HepG2 (cell line): ENCODE measurements around the gene CCNDBP1. TPM values are rescaled to one million over a fixed set of nuclear protein-coding genes. Genes with fewer than 3 reads are reported as not detected.
A peak's percentile ranks its signal among the peaks of the same experiment; 100 is the strongest.

Source experiments
- MIXL1 ChIP-seq: IDR thresholded peaks from 2 replicates; pipeline ENCODE4 v1.6.1; 2016
- SMAD9 ChIP-seq: sonication (generic); formaldehyde crosslinking; IDR thresholded peaks from 2 replicates; pipeline ENCODE4 v1.5.1; 2020; ENCODE audit warnings: mild to moderate bottlenecking, missing genetic modification reagents
- SOX6 ChIP-seq, 2 experiments: fragments of 450-650 bp in 1 of 2; sonication (generic) in 1 of 2; formaldehyde crosslinking in 1 of 2; IDR thresholded peaks; 2 replicates each; pipeline versions ENCODE4 v1.4.0 to v1.6.1; 2017 to 2020; ENCODE audit warnings: antibody characterized with exemption in 1 of 2, mild to moderate bottlenecking in 1 of 2, missing genetic modification reagents in 1 of 2
- YEATS2 ChIP-seq: sonication (generic); formaldehyde crosslinking; IDR thresholded peaks from 2 replicates; pipeline ENCODE4 v1.4.0; 2020; ENCODE audit warnings: missing genetic modification reagents, borderline replicate concordance
- ZFP37 ChIP-seq: sonication (generic); formaldehyde crosslinking; IDR thresholded peaks from 2 replicates; pipeline ENCODE4 v1.4.0; 2020; ENCODE audit warnings: missing genetic modification reagents, borderline replicate concordance
- ZNF331 ChIP-seq: sonication (generic); formaldehyde crosslinking; IDR thresholded peaks from 2 replicates; pipeline ENCODE4 v1.4.0; 2020; ENCODE audit warnings: missing genetic modification reagents
- polyA plus RNA-seq, 8 experiments: library from polyadenylated mRNA; depleted of rRNA in 3 of 8; stranded (reverse) in 7 of 8; unstranded in 1 of 8; fragments of >200 nt; fragmentation: Illumina TruSeq in 4 of 8; extraction: Trizol in 4 of 8; gene quantifications; 2 replicates each; pipeline versions ENCODE4 v1.2.1 to v1.2.3, GENCODE V29; 2011 to 2016; ENCODE audit warnings: low read depth in 4 of 8, missing spikeins in 1 of 8, mixed read lengths in 1 of 8; ENCODE audit not compliant: insufficient read depth in 1 of 8
- total RNA-seq, 5 experiments: library from RNA; depleted of rRNA; stranded (reverse); fragments of >200 nt; fragmentation: Illumina TruSeq; extraction: Trizol; gene quantifications; 2 replicates each; pipeline ENCODE4 v1.2.3, GENCODE V29; 2016; ENCODE audit warnings: low read depth in 1 of 5
- TF ChIP-seq, protein P1 (sequence below): sonication (generic); formaldehyde crosslinking; IDR thresholded peaks from 2 replicates; pipeline ENCODE4 v1.4.0; 2020; ENCODE audit warnings: low read depth, missing genetic modification reagents
- TF ChIP-seq, protein P2 (sequence below): sonication (generic); formaldehyde crosslinking; IDR thresholded peaks from 2 replicates; pipeline ENCODE4 v1.5.0; 2020; ENCODE audit warnings: mild to moderate bottlenecking, missing genetic modification reagents
- TF ChIP-seq, protein P3 (sequence below): sonication (generic); formaldehyde crosslinking; IDR thresholded peaks from 2 replicates; pipeline ENCODE4 v1.5.1; 2020; ENCODE audit warnings: mild to moderate bottlenecking, missing genetic modification reagents, borderline replicate concordance
- TF ChIP-seq, protein P4 (sequence below): sonication (generic); formaldehyde crosslinking; IDR thresholded peaks from 2 replicates; pipeline ENCODE4 v1.5.1; 2020; ENCODE audit warnings: missing genetic modification reagents, mild to moderate bottlenecking, borderline replicate concordance
- TF ChIP-seq, protein P5 (sequence below): sonication (generic); formaldehyde crosslinking; IDR thresholded peaks from 2 replicates; pipeline ENCODE4 v1.5.0; 2020; ENCODE audit warnings: missing genetic modification reagents
- TF ChIP-seq, protein P6 (sequence below), 2 experiments: sonication (generic) in 1 of 2; formaldehyde crosslinking in 1 of 2; IDR thresholded peaks; 2 replicates each; pipeline versions ENCODE4 v1.5.1 to v1.6.1; 2011 to 2020; ENCODE audit warnings: borderline replicate concordance in 1 of 2, low read depth in 1 of 2, low read length in 1 of 2, mild to moderate bottlenecking in 1 of 2, missing genetic modification reagents in 1 of 2, moderate library complexity in 1 of 2

The CCNDBP1 gene
- total and polyA plus RNA-seq, 2 of the 13 experiments (the other 11 are each of a cell fraction or from before 2014, with no cell fraction given): 24.8 to 42.3 TPM

DNA sequence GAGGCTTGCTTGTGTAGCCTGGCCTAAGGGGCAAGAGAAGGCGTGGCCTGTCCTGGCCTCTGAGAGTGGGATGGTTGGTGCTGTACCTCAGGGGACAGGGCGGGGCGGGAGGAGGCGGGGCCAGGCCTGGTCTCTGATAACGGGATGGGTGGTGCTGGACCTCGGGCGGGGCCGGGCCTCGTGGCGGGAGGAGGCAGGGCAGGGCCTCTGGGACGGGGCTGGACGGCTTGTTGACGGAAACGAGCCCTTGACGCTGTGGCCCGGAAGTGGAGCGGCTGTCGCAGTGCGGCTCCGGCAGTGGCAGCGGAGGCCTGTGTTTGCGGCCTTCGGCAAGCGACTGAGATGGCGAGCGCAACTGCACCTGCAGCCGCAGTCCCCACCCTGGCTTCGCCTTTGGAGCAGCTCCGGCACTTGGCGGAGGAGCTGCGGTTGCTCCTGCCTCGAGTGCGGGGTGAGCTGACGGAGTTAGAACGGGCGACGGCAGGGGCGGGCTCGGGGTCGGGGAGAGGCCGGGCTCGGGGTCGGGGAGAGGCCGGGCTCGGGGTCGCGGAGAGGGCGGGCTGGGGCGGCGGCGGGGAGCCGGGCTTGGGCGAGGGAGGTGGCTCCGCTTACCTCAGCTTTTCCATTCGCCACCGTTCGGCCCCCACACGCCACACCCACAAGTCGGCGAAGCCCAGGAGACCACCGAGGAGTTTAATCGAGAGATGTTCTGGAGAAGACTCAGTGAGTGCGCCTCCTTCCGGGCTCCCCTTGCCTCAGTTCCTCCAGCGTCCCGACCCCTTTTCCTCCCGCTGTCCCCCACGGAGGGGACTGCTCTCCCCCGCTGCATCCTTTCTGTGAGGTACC lies at the start of gene CCNDBP1 (continued):
- TF ChIP-seq, protein P1, sequence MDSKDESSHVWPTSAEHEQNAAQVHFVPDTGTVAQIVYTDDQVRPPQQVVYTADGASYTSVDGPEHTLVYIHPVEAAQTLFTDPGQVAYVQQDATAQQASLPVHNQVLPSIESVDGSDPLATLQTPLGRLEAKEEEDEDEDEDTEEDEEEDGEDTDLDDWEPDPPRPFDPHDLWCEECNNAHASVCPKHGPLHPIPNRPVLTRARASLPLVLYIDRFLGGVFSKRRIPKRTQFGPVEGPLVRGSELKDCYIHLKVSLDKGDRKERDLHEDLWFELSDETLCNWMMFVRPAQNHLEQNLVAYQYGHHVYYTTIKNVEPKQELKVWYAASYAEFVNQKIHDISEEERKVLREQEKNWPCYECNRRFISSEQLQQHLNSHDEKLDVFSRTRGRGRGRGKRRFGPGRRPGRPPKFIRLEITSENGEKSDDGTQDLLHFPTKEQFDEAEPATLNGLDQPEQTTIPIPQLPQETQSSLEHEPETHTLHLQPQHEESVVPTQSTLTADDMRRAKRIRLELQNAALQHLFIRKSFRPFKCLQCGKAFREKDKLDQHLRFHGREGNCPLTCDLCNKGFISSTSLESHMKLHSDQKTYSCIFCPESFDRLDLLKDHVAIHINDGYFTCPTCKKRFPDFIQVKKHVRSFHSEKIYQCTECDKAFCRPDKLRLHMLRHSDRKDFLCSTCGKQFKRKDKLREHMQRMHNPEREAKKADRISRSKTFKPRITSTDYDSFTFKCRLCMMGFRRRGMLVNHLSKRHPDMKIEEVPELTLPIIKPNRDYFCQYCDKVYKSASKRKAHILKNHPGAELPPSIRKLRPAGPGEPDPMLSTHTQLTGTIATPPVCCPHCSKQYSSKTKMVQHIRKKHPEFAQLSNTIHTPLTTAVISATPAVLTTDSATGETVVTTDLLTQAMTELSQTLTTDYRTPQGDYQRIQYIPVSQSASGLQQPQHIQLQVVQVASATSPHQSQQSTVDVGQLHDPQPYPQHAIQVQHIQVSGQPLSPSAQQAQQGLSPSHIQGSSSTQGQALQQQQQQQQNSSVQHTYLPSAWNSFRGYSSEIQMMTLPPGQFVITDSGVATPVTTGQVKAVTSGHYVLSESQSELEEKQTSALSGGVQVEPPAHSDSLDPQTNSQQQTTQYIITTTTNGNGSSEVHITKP (CRISPR knock-in tag): 0 out of 2 replicates have a peak, but pooled peaks have one; percentile 24
- TF ChIP-seq SOX6 (IDR thresholded peaks at IDR 0.05) (no peak), SOX6 (CRISPR knock-in tag; IDR thresholded peaks at IDR 0.05) (peak; percentile 67), ZNF331 (CRISPR knock-in tag) (peak; percentile 79; the same call in 1 of the 2 replicates), ZFP37 (CRISPR knock-in tag) (peak; percentile 58), YEATS2 (CRISPR knock-in tag) (no peak), MIXL1 (0 out of 2 replicates have a peak, but pooled peaks have one; percentile 16), SMAD9 (CRISPR knock-in tag) (no peak)
- TF ChIP-seq, protein P2, sequence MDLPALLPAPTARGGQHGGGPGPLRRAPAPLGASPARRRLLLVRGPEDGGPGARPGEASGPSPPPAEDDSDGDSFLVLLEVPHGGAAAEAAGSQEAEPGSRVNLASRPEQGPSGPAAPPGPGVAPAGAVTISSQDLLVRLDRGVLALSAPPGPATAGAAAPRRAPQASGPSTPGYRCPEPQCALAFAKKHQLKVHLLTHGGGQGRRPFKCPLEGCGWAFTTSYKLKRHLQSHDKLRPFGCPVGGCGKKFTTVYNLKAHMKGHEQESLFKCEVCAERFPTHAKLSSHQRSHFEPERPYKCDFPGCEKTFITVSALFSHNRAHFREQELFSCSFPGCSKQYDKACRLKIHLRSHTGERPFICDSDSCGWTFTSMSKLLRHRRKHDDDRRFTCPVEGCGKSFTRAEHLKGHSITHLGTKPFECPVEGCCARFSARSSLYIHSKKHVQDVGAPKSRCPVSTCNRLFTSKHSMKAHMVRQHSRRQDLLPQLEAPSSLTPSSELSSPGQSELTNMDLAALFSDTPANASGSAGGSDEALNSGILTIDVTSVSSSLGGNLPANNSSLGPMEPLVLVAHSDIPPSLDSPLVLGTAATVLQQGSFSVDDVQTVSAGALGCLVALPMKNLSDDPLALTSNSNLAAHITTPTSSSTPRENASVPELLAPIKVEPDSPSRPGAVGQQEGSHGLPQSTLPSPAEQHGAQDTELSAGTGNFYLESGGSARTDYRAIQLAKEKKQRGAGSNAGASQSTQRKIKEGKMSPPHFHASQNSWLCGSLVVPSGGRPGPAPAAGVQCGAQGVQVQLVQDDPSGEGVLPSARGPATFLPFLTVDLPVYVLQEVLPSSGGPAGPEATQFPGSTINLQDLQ (CRISPR knock-in tag): no peak
- TF ChIP-seq, protein P3, sequence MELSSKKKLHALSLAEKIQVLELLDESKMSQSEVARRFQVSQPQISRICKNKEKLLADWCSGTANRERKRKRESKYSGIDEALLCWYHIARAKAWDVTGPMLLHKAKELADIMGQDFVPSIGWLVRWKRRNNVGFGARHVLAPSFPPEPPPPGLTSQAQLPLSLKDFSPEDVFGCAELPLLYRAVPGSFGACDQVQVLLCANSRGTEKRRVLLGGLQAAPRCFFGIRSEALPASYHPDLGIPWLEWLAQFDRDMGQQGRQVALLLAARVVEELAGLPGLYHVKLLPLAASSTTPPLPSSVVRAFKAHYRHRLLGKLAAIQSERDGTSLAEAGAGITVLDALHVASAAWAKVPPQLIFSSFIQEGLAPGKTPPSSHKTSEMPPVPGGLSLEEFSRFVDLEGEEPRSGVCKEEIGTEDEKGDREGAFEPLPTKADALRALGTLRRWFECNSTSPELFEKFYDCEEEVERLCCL (CRISPR knock-in tag): 0 out of 2 replicates have a peak, but pooled peaks have one; percentile 61
- TF ChIP-seq, protein P4, sequence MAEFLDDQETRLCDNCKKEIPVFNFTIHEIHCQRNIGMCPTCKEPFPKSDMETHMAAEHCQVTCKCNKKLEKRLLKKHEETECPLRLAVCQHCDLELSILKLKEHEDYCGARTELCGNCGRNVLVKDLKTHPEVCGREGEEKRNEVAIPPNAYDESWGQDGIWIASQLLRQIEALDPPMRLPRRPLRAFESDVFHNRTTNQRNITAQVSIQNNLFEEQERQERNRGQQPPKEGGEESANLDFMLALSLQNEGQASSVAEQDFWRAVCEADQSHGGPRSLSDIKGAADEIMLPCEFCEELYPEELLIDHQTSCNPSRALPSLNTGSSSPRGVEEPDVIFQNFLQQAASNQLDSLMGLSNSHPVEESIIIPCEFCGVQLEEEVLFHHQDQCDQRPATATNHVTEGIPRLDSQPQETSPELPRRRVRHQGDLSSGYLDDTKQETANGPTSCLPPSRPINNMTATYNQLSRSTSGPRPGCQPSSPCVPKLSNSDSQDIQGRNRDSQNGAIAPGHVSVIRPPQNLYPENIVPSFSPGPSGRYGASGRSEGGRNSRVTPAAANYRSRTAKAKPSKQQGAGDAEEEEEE (CRISPR knock-in tag): no peak
- TF ChIP-seq, protein P5, sequence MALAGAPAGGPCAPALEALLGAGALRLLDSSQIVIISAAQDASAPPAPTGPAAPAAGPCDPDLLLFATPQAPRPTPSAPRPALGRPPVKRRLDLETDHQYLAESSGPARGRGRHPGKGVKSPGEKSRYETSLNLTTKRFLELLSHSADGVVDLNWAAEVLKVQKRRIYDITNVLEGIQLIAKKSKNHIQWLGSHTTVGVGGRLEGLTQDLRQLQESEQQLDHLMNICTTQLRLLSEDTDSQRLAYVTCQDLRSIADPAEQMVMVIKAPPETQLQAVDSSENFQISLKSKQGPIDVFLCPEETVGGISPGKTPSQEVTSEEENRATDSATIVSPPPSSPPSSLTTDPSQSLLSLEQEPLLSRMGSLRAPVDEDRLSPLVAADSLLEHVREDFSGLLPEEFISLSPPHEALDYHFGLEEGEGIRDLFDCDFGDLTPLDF: peak; percentile 70; the same call in 1 of the 2 replicates
- TF ChIP-seq, protein P6, sequence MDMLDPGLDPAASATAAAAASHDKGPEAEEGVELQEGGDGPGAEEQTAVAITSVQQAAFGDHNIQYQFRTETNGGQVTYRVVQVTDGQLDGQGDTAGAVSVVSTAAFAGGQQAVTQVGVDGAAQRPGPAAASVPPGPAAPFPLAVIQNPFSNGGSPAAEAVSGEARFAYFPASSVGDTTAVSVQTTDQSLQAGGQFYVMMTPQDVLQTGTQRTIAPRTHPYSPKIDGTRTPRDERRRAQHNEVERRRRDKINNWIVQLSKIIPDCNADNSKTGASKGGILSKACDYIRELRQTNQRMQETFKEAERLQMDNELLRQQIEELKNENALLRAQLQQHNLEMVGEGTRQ (IDR thresholded peaks at IDR 0.05; ENCODE audit: low read depth, low read length): no peak
- TF ChIP-seq, protein P6 (CRISPR knock-in tag; IDR thresholded peaks at IDR 0.05; ENCODE audit: borderline replicate concordance): peak; percentile 38; the same call in 1 of the 2 replicates
